NB4 (cell line): ENCODE measurements around the gene RNF44.

Experiments
- MAX ChIP-seq: IDR thresholded peaks from 2 replicates; pipeline ENCODE4 v1.6.1; 2011; ENCODE audit warnings: low read depth, low read length
- MYC ChIP-seq: IDR thresholded peaks from 2 replicates; pipeline ENCODE4 v1.6.1; 2011; ENCODE audit warnings: low read depth, low read length
- POLR2A ChIP-seq: IDR thresholded peaks from 2 replicates; pipeline ENCODE4 v1.6.1; 2011; ENCODE audit warnings: mild to moderate bottlenecking; ENCODE audit not compliant: insufficient read length; ENCODE audit errors: extremely low read depth
- TF ChIP-seq, protein P1 (sequence below): IDR thresholded peaks from one replicate; pipeline ENCODE4 v1.5.1; 2012; ENCODE audit warnings: low read depth, low read length

- no peak for TF ChIP-seq POLR2A
- no peak for TF ChIP-seq MAX
- TF ChIP-seq, protein P1, sequence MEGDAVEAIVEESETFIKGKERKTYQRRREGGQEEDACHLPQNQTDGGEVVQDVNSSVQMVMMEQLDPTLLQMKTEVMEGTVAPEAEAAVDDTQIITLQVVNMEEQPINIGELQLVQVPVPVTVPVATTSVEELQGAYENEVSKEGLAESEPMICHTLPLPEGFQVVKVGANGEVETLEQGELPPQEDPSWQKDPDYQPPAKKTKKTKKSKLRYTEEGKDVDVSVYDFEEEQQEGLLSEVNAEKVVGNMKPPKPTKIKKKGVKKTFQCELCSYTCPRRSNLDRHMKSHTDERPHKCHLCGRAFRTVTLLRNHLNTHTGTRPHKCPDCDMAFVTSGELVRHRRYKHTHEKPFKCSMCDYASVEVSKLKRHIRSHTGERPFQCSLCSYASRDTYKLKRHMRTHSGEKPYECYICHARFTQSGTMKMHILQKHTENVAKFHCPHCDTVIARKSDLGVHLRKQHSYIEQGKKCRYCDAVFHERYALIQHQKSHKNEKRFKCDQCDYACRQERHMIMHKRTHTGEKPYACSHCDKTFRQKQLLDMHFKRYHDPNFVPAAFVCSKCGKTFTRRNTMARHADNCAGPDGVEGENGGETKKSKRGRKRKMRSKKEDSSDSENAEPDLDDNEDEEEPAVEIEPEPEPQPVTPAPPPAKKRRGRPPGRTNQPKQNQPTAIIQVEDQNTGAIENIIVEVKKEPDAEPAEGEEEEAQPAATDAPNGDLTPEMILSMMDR = no peak
- TF ChIP-seq MYC = no peak
Observed at GRCh38 chr5:176513788-176514187, 23.4 kb downstream of the RNF44 start.
